PC-3 (cell line): ENCODE data around the gene APBA1.

Source experiments
- CTCF ChIP-seq: fragments of 300-600 bp; sonication (generic); conservative IDR thresholded peaks from 2 replicates; pipeline ENCODE4 v1.5.1; 2017; ENCODE audit warnings: antibody characterized with exemption, low read depth, mild to moderate bottlenecking, low read length
- EZH2 ChIP-seq: fragments of 300-600 bp; sonication (generic); IDR thresholded peaks from one replicate; pipeline ENCODE4 v1.6.1; 2017; ENCODE audit warnings: antibody characterized with exemption, mild to moderate bottlenecking, low read length; ENCODE audit not compliant: unreplicated experiment
- EZH2phosphoT487 ChIP-seq: fragments of 300-600 bp; sonication (generic); IDR thresholded peaks from 2 replicates; pipeline ENCODE4 v1.6.1; 2018; ENCODE audit warnings: mild to moderate bottlenecking, antibody characterized with exemption, low read length, borderline replicate concordance

- TF ChIP-seq EZH2 (no peak), CTCF (no peak), EZH2phosphoT487 (no peak)
Observed at GRCh38 chr9:69382135-69382534, 290.0 kb downstream of the APBA1 start.
